CD14-positive monocyte (primary cell): Measurements from ENCODE around the gene NCOR2. TPM values are rescaled to one million over a fixed set of nuclear protein-coding genes. Genes with fewer than 3 reads are reported as not detected.

ENCODE experiments used
- DNase-seq, 3 donors: peaks; one replicate each; pipeline ENCODE4 v3.0.0-alpha.2; 2011 to 2022
- H2AFZ ChIP-seq: 2 replicates; pipeline ENCODE4 v1.6.0; 2012; ENCODE audit warnings: mild to moderate bottlenecking, low read depth, low read length, inconsistent platforms; ENCODE audit not compliant: insufficient read depth, poor library complexity, severe bottlenecking
- H3K27ac ChIP-seq, 2 donors: 1 replicate in 1 of 2; 2 replicates in 1 of 2; pipeline ENCODE4 v1.5.1; 2012 to 2013; ENCODE audit warnings: low read length in 2 of 2, control low read depth in 1 of 2, inconsistent platforms in 1 of 2, low read depth in 1 of 2, mild to moderate bottlenecking in 1 of 2
- H3K27me3 ChIP-seq, 2 donors: one replicate each; pipeline versions ENCODE4 v1.6.0 to v1.6.1; 2011 to 2013; ENCODE audit warnings: low read length in 2 of 2; ENCODE audit not compliant: control insufficient read depth in 2 of 2, insufficient read depth in 2 of 2
- H3K36me3 ChIP-seq, 2 donors: replicated peaks in 1 of 2; 1 replicate in 1 of 2; 2 replicates in 1 of 2; pipeline versions ENCODE4 v1.5.1 to v1.6.1; 2012 to 2013; ENCODE audit warnings: low read length in 2 of 2, control low read depth in 1 of 2, inconsistent platforms in 1 of 2, mild to moderate bottlenecking in 1 of 2; ENCODE audit not compliant: insufficient read depth in 2 of 2, control insufficient read depth in 1 of 2
- H3K4me1 ChIP-seq, 2 donors: 1 replicate in 1 of 2; 2 replicates in 1 of 2; pipeline versions ENCODE4 v1.5.1 to v1.6.1; 2012 to 2013; ENCODE audit warnings: low read length in 2 of 2, control low read depth in 1 of 2, inconsistent platforms in 1 of 2, mild to moderate bottlenecking in 1 of 2, moderate library complexity in 1 of 2; ENCODE audit not compliant: insufficient read depth in 2 of 2, control insufficient read depth in 1 of 2
- H3K4me2 ChIP-seq: replicated peaks from 2 replicates; pipeline ENCODE3; 2012; ENCODE audit warnings: low read length, moderate library complexity, mild to moderate bottlenecking; ENCODE audit not compliant: poor library complexity, severe bottlenecking; ENCODE audit errors: extremely low read depth
- H3K4me3 ChIP-seq, 3 experiments: fragments of 200-600 bp in 1 of 3; sonication (generic) in 1 of 3; replicated peaks in 1 of 3; 1 replicate in 2 of 3; 2 replicates in 1 of 3; pipeline ENCODE4 v1.5.1; 2011 to 2013; ENCODE audit warnings: low read length in 3 of 3, mild to moderate bottlenecking in 3 of 3, control low read depth in 2 of 3, low read depth in 2 of 3, inconsistent platforms in 1 of 3, moderate library complexity in 1 of 3
- H3K79me2 ChIP-seq: 2 replicates; pipeline ENCODE4 v1.6.0; 2012; ENCODE audit warnings: mild to moderate bottlenecking, control low read depth, inconsistent platforms, low read length, moderate library complexity; ENCODE audit not compliant: insufficient read depth
- H3K9ac ChIP-seq: 2 replicates; pipeline ENCODE4 v1.6.0; 2017; ENCODE audit warnings: low read length, mild to moderate bottlenecking; ENCODE audit not compliant: insufficient read depth, poor library complexity, severe bottlenecking
- H3K9me3 ChIP-seq, 2 donors: replicated peaks in 1 of 2; 1 replicate in 1 of 2; 2 replicates in 1 of 2; pipeline versions ENCODE4 v1.5.1 to v1.6.1; 2012 to 2013; ENCODE audit warnings: low read length in 2 of 2, control low read depth in 1 of 2; ENCODE audit not compliant: control insufficient read depth in 1 of 2, insufficient read depth in 1 of 2
- H4K20me1 ChIP-seq: 2 replicates; pipeline ENCODE4 v1.6.0; 2012; ENCODE audit warnings: mild to moderate bottlenecking, low read length, control low read depth, moderate library complexity; ENCODE audit not compliant: insufficient read depth
- H3K27ac Mint-ChIP-seq, 7 donors: one replicate each; pipeline ENCODE4 v1.8.0; 2020; ENCODE audit warnings: mild to moderate bottlenecking in 7 of 7, mixed read lengths in 7 of 7, moderate library complexity in 6 of 7, inconsistent platforms in 2 of 7
- H3K27me3 Mint-ChIP-seq, 3 donors: one replicate each; pipeline ENCODE4 v1.8.0; 2021 to 2022; ENCODE audit warnings: low read depth in 3 of 3, mild to moderate bottlenecking in 3 of 3, mixed read lengths in 3 of 3, moderate library complexity in 3 of 3, inconsistent platforms in 1 of 3
- H3K36me3 Mint-ChIP-seq, 2 donors: one replicate each; pipeline ENCODE4 v1.8.0; 2020; ENCODE audit warnings: mixed read lengths in 2 of 2, inconsistent platforms in 1 of 2, mild to moderate bottlenecking in 1 of 2
- H3K4me1 Mint-ChIP-seq: one replicate; pipeline ENCODE4 v1.8.0; 2020; ENCODE audit warnings: mild to moderate bottlenecking, mixed read lengths
- H3K4me3 Mint-ChIP-seq, 2 donors: one replicate each; pipeline ENCODE4 v1.8.0; 2020; ENCODE audit warnings: mild to moderate bottlenecking in 2 of 2, mixed read lengths in 2 of 2, moderate library complexity in 1 of 2
- H3K9me3 Mint-ChIP-seq, 7 donors: one replicate each; pipeline ENCODE4 v1.8.0; 2020 to 2022; ENCODE audit warnings: mixed read lengths in 7 of 7, mild to moderate bottlenecking in 6 of 7, moderate library complexity in 6 of 7, inconsistent platforms in 2 of 7
- WGBS: methylation state at CpG from one replicate; pipeline ENCODE4 v1.1.5; 2013; ENCODE audit warnings: missing lambda C conversion rate; ENCODE audit not compliant: insufficient coverage; 5-methylcytosine and 5-hydroxymethylcytosine counted together
- intact Hi-C, 2 donors: fragments of 100-400 bp; cut with micrococcal nuclease; formaldehyde crosslinking; loops; one replicate each; pipeline versions ENCODE4 v1.15.0 to v1.15.1; 2023
- polyA plus RNA-seq, 3 donors: library from polyadenylated mRNA; depleted of rRNA in 1 of 3; unstranded in 2 of 3; stranded (reverse) in 1 of 3; fragments of 300-500 nt in 2 of 3; fragments of >200 nt in 1 of 3; fragmentation: Illumina TruSeq in 2 of 3; gene quantifications; 1 replicate in 2 of 3; 2 replicates in 1 of 3; pipeline ENCODE4 v1.2.3, GENCODE V29; 2012 to 2021
- TF ChIP-seq, protein P1 (sequence below): fragments of 200-600 bp; IDR thresholded peaks from one replicate; pipeline ENCODE4 v1.8.0; 2022; ENCODE audit warnings: antibody characterized with exemption, mild to moderate bottlenecking

NCOR2 gene
- polyA plus RNA-seq, 3 donors: 4.7 to 46.8 (median 5.5) TPM

DNA sequence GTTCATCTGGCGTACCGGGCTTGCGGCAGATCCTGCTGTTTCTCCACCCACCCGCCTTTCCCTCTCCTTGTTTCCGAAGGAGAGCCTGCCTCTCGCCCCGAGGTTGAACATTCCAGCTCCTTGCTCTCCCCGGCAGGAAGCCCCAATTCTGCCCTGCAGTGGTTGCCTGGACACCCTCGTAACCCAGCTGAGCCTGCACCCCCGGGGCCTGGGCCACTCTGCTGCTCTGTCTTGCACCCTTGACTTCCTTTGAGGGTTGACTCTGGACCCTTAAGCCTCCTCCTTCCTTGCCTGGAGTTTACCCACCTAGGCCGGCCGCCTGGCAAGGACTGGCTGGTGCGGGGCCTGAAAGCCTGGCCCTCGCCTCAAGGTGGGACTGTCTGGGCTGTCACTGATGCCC lies 25.8 kb upstream of the NCOR2 start:
- peak overlapping the region in 1 of 3 experiments; percentile 28 for H3K4me3 ChIP-seq
- DNase-seq: no peak
- peak overlapping the region; percentile 73 for H2AFZ ChIP-seq
- TF ChIP-seq, protein P1, sequence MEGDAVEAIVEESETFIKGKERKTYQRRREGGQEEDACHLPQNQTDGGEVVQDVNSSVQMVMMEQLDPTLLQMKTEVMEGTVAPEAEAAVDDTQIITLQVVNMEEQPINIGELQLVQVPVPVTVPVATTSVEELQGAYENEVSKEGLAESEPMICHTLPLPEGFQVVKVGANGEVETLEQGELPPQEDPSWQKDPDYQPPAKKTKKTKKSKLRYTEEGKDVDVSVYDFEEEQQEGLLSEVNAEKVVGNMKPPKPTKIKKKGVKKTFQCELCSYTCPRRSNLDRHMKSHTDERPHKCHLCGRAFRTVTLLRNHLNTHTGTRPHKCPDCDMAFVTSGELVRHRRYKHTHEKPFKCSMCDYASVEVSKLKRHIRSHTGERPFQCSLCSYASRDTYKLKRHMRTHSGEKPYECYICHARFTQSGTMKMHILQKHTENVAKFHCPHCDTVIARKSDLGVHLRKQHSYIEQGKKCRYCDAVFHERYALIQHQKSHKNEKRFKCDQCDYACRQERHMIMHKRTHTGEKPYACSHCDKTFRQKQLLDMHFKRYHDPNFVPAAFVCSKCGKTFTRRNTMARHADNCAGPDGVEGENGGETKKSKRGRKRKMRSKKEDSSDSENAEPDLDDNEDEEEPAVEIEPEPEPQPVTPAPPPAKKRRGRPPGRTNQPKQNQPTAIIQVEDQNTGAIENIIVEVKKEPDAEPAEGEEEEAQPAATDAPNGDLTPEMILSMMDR: no peak
- H3K4me1 Mint-ChIP-seq: peaks cover 55% of the 10 kb centered on the region
- H3K27me3 ChIP-seq: no peaks in the 10 kb centered on the region
- peaks cover 0 to 2% (median 0%) of the 10 kb centered on the region in 7 donors for H3K9me3 Mint-ChIP-seq
- peaks cover 6 to 9% of the 10 kb centered on the region in 2 donors for H3K36me3 Mint-ChIP-seq
- peak overlapping the region; percentile 58 for H3K4me2 ChIP-seq
- peak overlapping the region; percentile 20 to 76 for H3K4me3 Mint-ChIP-seq
- H3K27ac Mint-ChIP-seq: peak overlapping the region in 6 of 7 donors; percentile 87 to 99 (median 94)
- no peaks in the 10 kb centered on the region for H3K36me3 ChIP-seq
- H3K27ac ChIP-seq: peak overlapping the region; percentile 75 to 87
- H3K27me3 Mint-ChIP-seq: peaks cover 2 to 9% (median 8%) of the 10 kb centered on the region in 3 donors
- 32% methylated on average over 14 of the region's 14 CpGs for WGBS
- H3K9ac ChIP-seq: peak overlapping the region; percentile 63
- H3K79me2 ChIP-seq: no peaks in the 10 kb centered on the region
- H3K9me3 ChIP-seq: no peaks in the 10 kb centered on the region
- intact Hi-C loops: loop anchor here in 1 of 2 donors (5.0 kb wide), 1 partner anchor 34 kb away; no protein-coding TSS in a partner anchor
- no peaks in the 10 kb centered on the region for H4K20me1 ChIP-seq
- H3K4me1 ChIP-seq: peaks cover 40 to 53% of the 10 kb centered on the region in 2 donors

DNA sequence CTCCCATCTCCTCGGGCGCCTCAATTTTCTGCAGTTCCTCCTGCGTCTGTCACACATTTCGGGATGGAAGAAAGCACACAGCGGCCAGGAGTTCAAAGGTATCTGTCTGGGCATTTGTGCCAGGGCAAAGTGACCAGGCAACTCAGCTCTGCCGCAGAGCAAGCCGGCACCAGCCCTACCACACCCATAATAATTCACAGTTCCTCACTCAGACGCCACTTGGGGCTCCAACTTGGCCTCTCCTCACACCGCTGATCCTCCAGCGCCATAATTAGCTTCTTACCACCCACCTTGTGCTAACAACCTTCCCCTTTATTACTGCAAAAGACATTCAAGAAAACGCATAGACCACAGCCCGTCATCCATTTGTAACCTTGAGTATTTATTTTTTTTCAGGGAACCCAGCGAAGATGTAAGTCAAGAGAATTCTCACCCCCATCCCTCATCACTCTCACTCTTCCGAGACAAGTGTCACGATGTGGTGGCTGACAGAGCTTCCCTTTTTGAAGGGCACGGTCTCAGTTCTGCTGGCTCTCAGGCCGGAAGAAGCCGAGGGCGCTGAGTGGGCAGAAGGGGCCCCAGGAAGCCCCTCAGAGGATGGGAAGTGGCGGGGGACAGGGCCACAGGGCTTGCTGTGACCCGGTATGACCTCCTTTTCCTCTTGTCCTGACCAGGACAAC lies 25.2 kb upstream of the NCOR2 start:
- peak overlapping the region; percentile 73 for H2AFZ ChIP-seq
- Mint-ChIP-seq H3K27me3 (peaks cover 2 to 9% (median 9%) of the 10 kb centered on the region in 3 donors), H3K36me3 (peaks cover 6 to 9% of the 10 kb centered on the region in 2 donors), H3K27ac (peak overlapping the region; percentile 87 to 99 (median 93)), H3K4me1 (peaks cover 57% of the 10 kb centered on the region), H3K9me3 (peaks cover 0 to 2% (median 0%) of the 10 kb centered on the region in 7 donors), H3K4me3 (peak overlapping the region; percentile 54 to 76)
- peak overlapping the region; percentile 63 for H3K9ac ChIP-seq
- H3K4me3 ChIP-seq: peak overlapping the region in 1 of 3 experiments; percentile 38
- intact Hi-C loops: loop anchor here in 1 of 2 donors (5.0 kb wide), 1 partner anchor 35 kb away; no protein-coding TSS in a partner anchor
- TF ChIP-seq, protein P1: no peak
- no peaks in the 10 kb centered on the region for H3K9me3 ChIP-seq
- no peaks in the 10 kb centered on the region for H3K27me3 ChIP-seq
- H4K20me1 ChIP-seq: no peaks in the 10 kb centered on the region
- WGBS: 11% methylated on average over 18 of the region's 21 CpGs
- peaks cover 38 to 53% of the 10 kb centered on the region in 2 donors for H3K4me1 ChIP-seq
- peak overlapping the region; percentile 75 to 87 for H3K27ac ChIP-seq
- no peaks in the 10 kb centered on the region for H3K79me2 ChIP-seq
- H3K36me3 ChIP-seq: no peaks in the 10 kb centered on the region
- H3K4me2 ChIP-seq: peak overlapping the region; percentile 58
- peak; percentile 83 to 85 (median 84) for DNase-seq
